GM18907 (cell line): ENCODE data around the gene HPS6.
"Not testable (repeated sequence)": the region's sequence is repeated elsewhere in the genome, so short reads cannot be mapped to it uniquely, and the experiment has no call there.

Experiments used
- ATAC-seq: cut with Tn5 transposase; IDR thresholded peaks from one replicate; pipeline ENCODE4 v1.9.1; 2021; ENCODE audit warnings: mild to moderate bottlenecking, moderate library complexity; ENCODE audit not compliant: unreplicated experiment

The HPS6 gene

GRCh38 chr10:102064868-102065560 is at the start of gene HPS6:
Gene HPS6, plus strand, starts transcription at chr10:102065349. Its CDS starts 126 bp downstream, at chr10:102065475.
- ATAC-seq, result peak; percentile 87

- no peak for ATAC-seq
Measured at GRCh38 chr10:102016416-102016815, 48.7 kb upstream of the HPS6 start.

GRCh38 chr10:102017295-102017694 is 47.9 kb upstream of the HPS6 start:
- ATAC-seq, result no peak

- ATAC-seq, result no peak
Measured at GRCh38 chr10:102020938-102021337, 44.2 kb upstream of the HPS6 start.

GRCh38 chr10:102024799-102025198 is 40.4 kb upstream of the HPS6 start:
- no peak for ATAC-seq

- ATAC-seq, result no peak
Measured at GRCh38 chr10:102027261-102027660, 37.9 kb upstream of the HPS6 start.

- ATAC-seq, result no peak
Measured at GRCh38 chr10:102033787-102034186, 31.4 kb upstream of the HPS6 start.

GRCh38 chr10:102035807-102036206 is 29.3 kb upstream of the HPS6 start:
- ATAC-seq, result not testable (repeated sequence)

GRCh38 chr10:102038410-102038809 is 26.7 kb upstream of the HPS6 start:
- ATAC-seq, result no peak

- ATAC-seq, result no peak
Measured at GRCh38 chr10:102040305-102041050, 24.7 kb upstream of the HPS6 start.

- ATAC-seq, result no peak
Measured at GRCh38 chr10:102045292-102045691, 19.9 kb upstream of the HPS6 start.

GRCh38 chr10:102046095-102046494 is 19.1 kb upstream of the HPS6 start:
- ATAC-seq, result no peak

- not testable (repeated sequence) for ATAC-seq
Measured at GRCh38 chr10:102054881-102055646, 10.1 kb upstream of the HPS6 start.

- ATAC-seq, result peak; percentile 95
Measured at GRCh38 chr10:102055647-102056419, 9.3 kb upstream of the HPS6 start, which contains the start of gene ARMH3. Gene ARMH3, minus strand, starts transcription at chr10:102056173. Its CDS starts 16,059 bp downstream, at chr10:102040114.

GRCh38 chr10:102059987-102060386 is 5.2 kb upstream of the HPS6 start:
- no peak for ATAC-seq

- no peak for ATAC-seq
Measured at GRCh38 chr10:102064503-102064867, 664 bp upstream of the HPS6 start.

GRCh38 chr10:102065561-102066398 is 631 bp downstream of the HPS6 start:
- peak; percentile 25 for ATAC-seq

GRCh38 chr10:102066399-102067088 is 1.4 kb downstream of the HPS6 start:
- no peak for ATAC-seq
